PC-9 (cell line): Measurements from ENCODE around the gene GPATCH1. TPM values are rescaled to one million over a fixed set of nuclear protein-coding genes. Genes with fewer than 3 reads are reported as not detected.

Source experiments
- BruUV-seq: library from RNA; stranded (reverse); fragments of 400-500 nt; replicated peaks from 2 replicates; lab custom pipeline; 2021; lab: Mats Ljungman, UMichigan
- CTCF ChIA-PET: fragments of 300-600 bp; sonication (Branson Sonifier 250); formaldehyde crosslinking; loops from one replicate; lab custom pipeline; 2022; ENCODE audit warnings: antibody characterized with exemption; lab: Charles Lee
- POLR2A ChIA-PET: fragments of 300-600 bp; sonication (Branson Sonifier 250); formaldehyde crosslinking; loops from one replicate; lab custom pipeline; 2022; ENCODE audit warnings: antibody characterized with exemption; ENCODE audit not compliant: unreplicated experiment; lab: Charles Lee
- DNase-seq, 2 experiments: peaks; one replicate each; pipeline versions ENCODE4 v3.0.0 to v3.0.0-alpha.2; 2015 to 2022; ENCODE audit warnings: mixed read lengths in 1 of 2
- H2AFZ ChIP-seq: fragments of 200-600 bp; sonication (generic); 2 replicates; pipeline ENCODE4 v1.8.1; 2017; ENCODE audit warnings: antibody characterized with exemption
- H3F3A ChIP-seq: fragments of 200-600 bp; sonication (generic); 2 replicates; pipeline ENCODE4 v1.8.1; 2017; ENCODE audit warnings: antibody characterized with exemption, mild to moderate bottlenecking, low read depth; ENCODE audit not compliant: insufficient read depth
- H3K27ac ChIP-seq: fragments of 200-600 bp; sonication (generic); 2 replicates; pipeline ENCODE4 v1.6.1; 2016; ENCODE audit warnings: mixed run types
- H3K27me3 ChIP-seq: fragments of 200-600 bp; sonication (generic); 2 replicates; pipeline ENCODE4 v1.6.1; 2016; ENCODE audit warnings: low read depth, mixed run types; ENCODE audit not compliant: insufficient read depth
- H3K36me3 ChIP-seq: fragments of 200-600 bp; sonication (generic); 2 replicates; pipeline ENCODE4 v1.6.1; 2016; ENCODE audit warnings: low read depth, mixed run types
- H3K4me1 ChIP-seq: fragments of 200-600 bp; sonication (generic); replicated peaks from 2 replicates; pipeline ENCODE4 v1.6.1; 2016; ENCODE audit warnings: mixed run types; ENCODE audit not compliant: insufficient read depth
- H3K4me2 ChIP-seq: fragments of 200-600 bp; sonication (generic); 2 replicates; pipeline ENCODE4 v1.6.1; 2017; ENCODE audit warnings: mixed run types
- H3K4me3 ChIP-seq: fragments of 200-600 bp; sonication (generic); 2 replicates; pipeline ENCODE4 v1.6.1; 2016; ENCODE audit warnings: mixed run types
- H3K79me2 ChIP-seq: fragments of 200-600 bp; sonication (generic); 2 replicates; pipeline ENCODE4 v1.6.1; 2017; ENCODE audit warnings: low read depth, mixed run types
- H3K9me2 ChIP-seq: fragments of 200-600 bp; sonication (generic); 2 replicates; pipeline ENCODE4 v1.8.1; 2017; ENCODE audit warnings: mild to moderate bottlenecking; ENCODE audit not compliant: insufficient read depth
- H3K9me3 ChIP-seq: fragments of 200-600 bp; sonication (generic); 2 replicates; pipeline ENCODE4 v1.8.1; 2016; ENCODE audit warnings: low read depth; ENCODE audit not compliant: insufficient read depth
- H4K20me1 ChIP-seq: fragments of 200-600 bp; sonication (generic); 2 replicates; pipeline ENCODE4 v1.8.1; 2017; ENCODE audit not compliant: insufficient read depth
- EZH2 ChIP-seq: fragments of 200-600 bp; sonication (generic); IDR thresholded peaks from 2 replicates; pipeline ENCODE4 v1.8.0; 2017; ENCODE audit warnings: antibody characterized with exemption, low read depth
- intact Hi-C: fragments of 100-400 bp; cut with micrococcal nuclease; formaldehyde crosslinking; loops from one replicate; pipeline ENCODE4 v1.10.0; 2022; ENCODE audit not compliant: unreplicated experiment
- total RNA-seq: library from RNA; stranded (reverse); gene quantifications from 2 replicates; pipeline ENCODE4 v1.2.3, GENCODE V29; 2021
- TF ChIP-seq, protein P1 (sequence below): fragments of 200-600 bp; sonication (generic); conservative IDR thresholded peaks from 2 replicates; pipeline ENCODE4 v1.6.1; 2017; ENCODE audit warnings: mixed run types, antibody characterized with exemption, mild to moderate bottlenecking, moderate library complexity

Gene GPATCH1
- total RNA-seq, 1 experiment from 2014 or later = 11.0 TPM

DNA sequence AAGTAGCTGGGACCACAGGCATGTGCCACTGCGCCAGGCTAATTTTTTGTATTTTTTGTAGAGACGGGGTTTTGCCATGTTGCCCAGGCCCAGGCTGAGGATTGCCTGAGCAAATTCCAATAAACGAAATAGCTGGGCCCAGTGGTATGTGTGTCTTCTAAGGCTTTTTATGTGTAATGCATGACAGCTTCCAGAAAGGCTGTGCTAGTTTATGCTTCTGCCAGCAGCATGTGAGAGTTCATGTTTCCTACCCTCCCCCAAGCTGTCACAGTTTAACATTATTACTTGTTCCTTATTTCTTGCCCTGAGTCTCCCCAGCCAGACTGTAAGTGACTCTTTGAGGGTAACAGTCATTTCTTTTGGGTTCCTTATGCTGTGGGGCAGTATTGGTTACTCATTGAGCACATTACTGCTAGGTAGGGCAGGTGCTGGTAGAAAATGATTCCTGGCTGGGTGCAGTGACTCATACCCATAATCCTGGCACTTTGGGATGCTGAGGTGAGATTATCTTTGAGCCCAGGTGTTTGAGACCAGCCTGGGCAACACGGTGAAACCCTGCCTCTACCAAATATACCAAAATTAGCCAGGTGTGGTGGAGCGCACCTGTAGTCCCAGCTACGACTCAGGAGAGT is 13.6 kb downstream of the GPATCH1 start:
- Histone ChIP-seq H3F3A (peaks cover 43% of the 10 kb centered on the region), H3K36me3 (no peaks in the 10 kb centered on the region), H3K27me3 (no peaks in the 10 kb centered on the region), H3K27ac (no peak overlapping the region), H3K4me2 (no peak overlapping the region), H3K4me3 (no peak overlapping the region), H2AFZ (no peak overlapping the region), H3K79me2 (no peaks in the 10 kb centered on the region), H3K9me2 (no peaks in the 10 kb centered on the region), H3K4me1 (peaks cover 42% of the 10 kb centered on the region), H4K20me1 (no peaks in the 10 kb centered on the region), H3K9me3 (no peaks in the 10 kb centered on the region)
- intact Hi-C loops = no loop called here
- ChIA-PET CTCF (no interaction called here), POLR2A (no interaction called here)
- DNase-seq = peak in 1 of 2 experiments; percentile 40
- TF ChIP-seq EZH2 = no peak
- TF ChIP-seq, protein P1, sequence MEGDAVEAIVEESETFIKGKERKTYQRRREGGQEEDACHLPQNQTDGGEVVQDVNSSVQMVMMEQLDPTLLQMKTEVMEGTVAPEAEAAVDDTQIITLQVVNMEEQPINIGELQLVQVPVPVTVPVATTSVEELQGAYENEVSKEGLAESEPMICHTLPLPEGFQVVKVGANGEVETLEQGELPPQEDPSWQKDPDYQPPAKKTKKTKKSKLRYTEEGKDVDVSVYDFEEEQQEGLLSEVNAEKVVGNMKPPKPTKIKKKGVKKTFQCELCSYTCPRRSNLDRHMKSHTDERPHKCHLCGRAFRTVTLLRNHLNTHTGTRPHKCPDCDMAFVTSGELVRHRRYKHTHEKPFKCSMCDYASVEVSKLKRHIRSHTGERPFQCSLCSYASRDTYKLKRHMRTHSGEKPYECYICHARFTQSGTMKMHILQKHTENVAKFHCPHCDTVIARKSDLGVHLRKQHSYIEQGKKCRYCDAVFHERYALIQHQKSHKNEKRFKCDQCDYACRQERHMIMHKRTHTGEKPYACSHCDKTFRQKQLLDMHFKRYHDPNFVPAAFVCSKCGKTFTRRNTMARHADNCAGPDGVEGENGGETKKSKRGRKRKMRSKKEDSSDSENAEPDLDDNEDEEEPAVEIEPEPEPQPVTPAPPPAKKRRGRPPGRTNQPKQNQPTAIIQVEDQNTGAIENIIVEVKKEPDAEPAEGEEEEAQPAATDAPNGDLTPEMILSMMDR = no peak
- no TSS peak for BruUV-seq

DNA sequence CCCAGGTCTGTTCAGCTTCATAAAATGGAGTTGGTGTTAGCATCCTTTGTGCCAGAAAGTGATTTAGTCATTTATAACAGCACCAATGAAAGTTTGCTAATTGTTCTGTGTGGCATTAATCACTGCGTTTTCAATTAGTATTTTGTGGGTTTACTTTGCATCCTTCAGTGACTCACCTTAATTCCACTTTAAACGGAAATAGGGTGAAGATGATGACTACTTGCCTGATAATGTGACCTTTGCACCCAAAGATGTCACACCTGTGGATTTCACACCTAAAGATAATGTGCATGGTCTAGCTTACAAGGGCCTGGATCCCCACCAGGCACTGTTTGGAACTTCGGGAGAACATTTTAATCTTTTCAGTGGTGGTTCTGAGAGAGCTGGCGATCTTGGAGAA is 15.0 kb downstream of the GPATCH1 start:
- ChIA-PET POLR2A (no interaction called here), CTCF (no interaction called here)
- no peaks in the 10 kb centered on the region for H3K9me2 ChIP-seq
- DNase-seq = peak in 1 of 2 experiments; percentile 82
- no peaks in the 10 kb centered on the region for H3K79me2 ChIP-seq
- no peaks in the 10 kb centered on the region for H3K27me3 ChIP-seq
- intact Hi-C loops = no loop called here
- TF ChIP-seq, protein P1 = no peak
- TF ChIP-seq EZH2 = no peak
- H3K9me3 ChIP-seq = no peaks in the 10 kb centered on the region
- peaks cover 55% of the 10 kb centered on the region for H3K4me1 ChIP-seq
- no peaks in the 10 kb centered on the region for H4K20me1 ChIP-seq
- H2AFZ ChIP-seq = no peak overlapping the region
- BruUV-seq = no TSS peak
- H3K4me3 ChIP-seq = no peak overlapping the region
- H3F3A ChIP-seq = peaks cover 57% of the 10 kb centered on the region
- H3K4me2 ChIP-seq = no peak overlapping the region
- H3K36me3 ChIP-seq = no peaks in the 10 kb centered on the region
- H3K27ac ChIP-seq = 0 out of 2 replicates have a peak overlapping the region, but pooled peaks have one; percentile 9

DNA sequence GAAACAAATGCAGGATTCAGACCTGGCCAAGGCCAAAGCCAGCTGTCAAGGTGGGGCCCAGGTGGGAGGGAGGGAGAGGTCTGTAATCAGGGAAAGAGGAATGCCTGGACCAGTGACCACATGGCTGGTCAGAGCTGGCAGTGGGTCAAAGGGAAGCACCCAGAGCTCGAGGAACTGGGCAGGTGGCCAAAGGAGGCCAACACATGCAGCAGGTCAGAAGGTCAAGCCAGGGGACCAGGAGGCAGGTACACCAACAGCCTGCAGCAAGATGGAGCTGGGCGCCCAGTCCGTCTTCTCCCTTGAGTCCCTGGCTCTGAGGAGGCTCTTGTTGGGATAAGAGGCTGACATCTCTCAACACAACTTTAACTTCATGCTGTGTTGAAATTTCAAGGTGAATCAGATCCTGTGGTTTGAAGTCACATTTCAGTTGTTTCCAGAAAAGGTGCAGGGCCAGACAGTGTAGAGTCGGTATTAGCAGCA is 17.1 kb downstream of the GPATCH1 start:
- H3F3A ChIP-seq = peaks cover 63% of the 10 kb centered on the region
- no peaks in the 10 kb centered on the region for H3K9me3 ChIP-seq
- intact Hi-C loops = loop anchor here (1.0 kb wide), 2 partner anchors 17 to 44 kb away; partner anchors contain the start of gene GPATCH1
- no peaks in the 10 kb centered on the region for H4K20me1 ChIP-seq
- no peak overlapping the region for H2AFZ ChIP-seq
- peak; percentile 83 to 90 for DNase-seq
- no TSS peak for BruUV-seq
- H3K27me3 ChIP-seq = no peaks in the 10 kb centered on the region
- ChIA-PET CTCF (interaction anchor here (0.6 kb wide), 1 partner anchor 998 kb away, joined by 4 read pairs; no protein-coding TSS in a partner anchor), POLR2A (interaction anchor here (0.5 to 0.8 kb wide), 4 partner anchors 46 to 126 kb away, joined by 4 to 5 read pairs (median 4); partner anchors contain the start of gene CEP89)
- peaks cover 8% of the 10 kb centered on the region for H3K36me3 ChIP-seq
- TF ChIP-seq, protein P1 = no peak
- no peak overlapping the region for H3K4me3 ChIP-seq
- peaks cover 65% of the 10 kb centered on the region for H3K4me1 ChIP-seq
- peak overlapping the region; percentile 54 for H3K27ac ChIP-seq
- peak overlapping the region; percentile 54 for H3K4me2 ChIP-seq
- H3K9me2 ChIP-seq = no peaks in the 10 kb centered on the region
- no peaks in the 10 kb centered on the region for H3K79me2 ChIP-seq
